GM12878 (cell line): Measurements from ENCODE around the gene CKS1B. TPM values are rescaled to one million over a fixed set of nuclear protein-coding genes. Genes with fewer than 3 reads are reported as not detected.
A peak's percentile ranks its signal among the peaks of the same experiment; 100 is the strongest.

Source experiments
- ATAC-seq: fragments of 200-7000 bp; cut with Tn5 transposase; 3 replicates; pipeline ENCODE4 v1.9.1; 2020; ENCODE audit warnings: mild to moderate bottlenecking, moderate library complexity
- BruUV-seq: library from RNA; stranded (reverse); fragments of 400-500 nt; replicated peaks from 2 replicates; lab custom pipeline; 2021; lab: Mats Ljungman, UMichigan
- CTCF ChIA-PET: fragments of 300-600 bp; sonication (Branson Sonifier 250); formaldehyde crosslinking; extraction: SDS; loops from one replicate; lab custom pipeline; 2021; ENCODE audit warnings: inconsistent platforms; lab: Yijun Ruan, JAX
- POLR2A ChIA-PET: fragments of 350-600 bp; formaldehyde crosslinking; extraction: SDS; loops from one replicate; lab custom pipeline; 2021; ENCODE audit warnings: inconsistent platforms; lab: Charles Lee
- RAD21 ChIA-PET: fragments of 300-600 bp; sonication (Branson Sonifier 250); formaldehyde crosslinking; loops from one replicate; lab custom pipeline; 2023; ENCODE audit warnings: antibody characterized with exemption; ENCODE audit not compliant: unreplicated experiment; lab: Charles Lee
- SMC1A ChIA-PET: fragments of 300-600 bp; sonication (Branson Sonifier 250); formaldehyde crosslinking; loops from one replicate; lab custom pipeline; 2023; ENCODE audit not compliant: unreplicated experiment, uncharacterized antibody; lab: Charles Lee
- DNase-seq: peaks from one replicate; pipeline ENCODE4 v3.0.0-alpha.2; 2011; ENCODE audit warnings: low read depth, low spot score
- FAIRE-seq: peaks from 3 replicates; lab custom pipeline; 2011; peaks lifted over from hg19 to GRCh38; lab: Jason Lieb, UNC
- H2AFZ ChIP-seq: 2 replicates; pipeline ENCODE4 v1.6.0; 2011; ENCODE audit warnings: low read depth, low read length, control low read depth; ENCODE audit not compliant: control insufficient read depth
- H3K27ac ChIP-seq: 2 replicates; pipeline ENCODE4 v1.5.1; 2011; ENCODE audit warnings: control low read depth; ENCODE audit not compliant: control insufficient read depth, insufficient read depth
- H3K27me3 ChIP-seq, 2 experiments: replicated peaks in 1 of 2; 2 replicates each; pipeline versions ENCODE4 v1.6.0 to v1.6.1; 2011; ENCODE audit warnings: low read length in 1 of 2; ENCODE audit not compliant: control insufficient read depth in 2 of 2, insufficient read depth in 2 of 2
- H3K36me3 ChIP-seq, 2 experiments: 2 replicates each; pipeline ENCODE4 v1.5.1; 2011; ENCODE audit warnings: low read length in 1 of 2; ENCODE audit not compliant: control insufficient read depth in 2 of 2, insufficient read depth in 2 of 2
- H3K4me1 ChIP-seq: 2 replicates; pipeline ENCODE4 v1.6.1; 2011; ENCODE audit warnings: mild to moderate bottlenecking, low read length, moderate library complexity, mixed read lengths; ENCODE audit not compliant: control insufficient read depth, insufficient read depth
- H3K4me2 ChIP-seq: 2 replicates; pipeline ENCODE4 v1.6.0; 2011; ENCODE audit warnings: control low read depth; ENCODE audit not compliant: control insufficient read depth, insufficient read depth
- H3K4me3 ChIP-seq: fragments of 200-600 bp; sonication (generic); 2 replicates; pipeline ENCODE4 v1.5.1; 2016
- H3K79me2 ChIP-seq: 2 replicates; pipeline ENCODE4 v1.6.0; 2011; ENCODE audit warnings: low read length; ENCODE audit not compliant: control insufficient read depth, insufficient read depth
- H3K9ac ChIP-seq: 2 replicates; pipeline ENCODE4 v1.8.0; 2011; ENCODE audit warnings: low read length, control low read depth, mixed read lengths; ENCODE audit not compliant: control insufficient read depth, insufficient read depth
- H3K9me3 ChIP-seq: replicated peaks from 3 replicates; pipeline ENCODE4 v1.5.1; 2011; ENCODE audit warnings: mild to moderate bottlenecking, low read length; ENCODE audit not compliant: control insufficient read depth, insufficient read depth
- H4K20me1 ChIP-seq: 2 replicates; pipeline ENCODE4 v1.6.0; 2011; ENCODE audit not compliant: control insufficient read depth, insufficient read depth
- EGR1 ChIP-seq, 2 experiments: IDR thresholded peaks; 1 replicate in 1 of 2; 2 replicates in 1 of 2; pipeline ENCODE4 v1.6.1; 2011 to 2012; ENCODE audit warnings: low read depth in 2 of 2, low read length in 2 of 2, borderline replicate concordance in 1 of 2, mild to moderate bottlenecking in 1 of 2, moderate library complexity in 1 of 2
- ELK1 ChIP-seq: IDR thresholded peaks from 2 replicates; pipeline ENCODE4 v1.6.1; 2012; ENCODE audit warnings: low read depth, low read length, improper control_type of control experiment
- FOXK2 ChIP-seq: fragments of 450-650 bp; IDR thresholded peaks from 2 replicates; pipeline ENCODE4 v1.6.1; 2017; ENCODE audit warnings: mild to moderate bottlenecking, moderate library complexity
- IKZF1 ChIP-seq: fragments of 450-650 bp; conservative IDR thresholded peaks from 2 replicates; pipeline ENCODE4 v1.6.1; 2017; ENCODE audit warnings: antibody characterized with exemption, mild to moderate bottlenecking
- IKZF2 ChIP-seq, 2 experiments: fragments of 450-650 bp; IDR thresholded peaks; 2 replicates each; pipeline ENCODE4 v1.6.1; 2017; ENCODE audit warnings: mild to moderate bottlenecking in 2 of 2, moderate library complexity in 2 of 2
- KLF5 ChIP-seq: fragments of 450-650 bp; IDR thresholded peaks from 2 replicates; pipeline ENCODE4 v1.6.1; 2014; ENCODE audit warnings: mild to moderate bottlenecking; ENCODE audit not compliant: partially characterized antibody
- MXI1 ChIP-seq: fragments of 150-350 bp; IDR thresholded peaks from 2 replicates; pipeline ENCODE4 v1.6.1; 2011; ENCODE audit warnings: low read depth, mild to moderate bottlenecking, inconsistent platforms, low read length, improper control_type of control experiment
- NR2C2 ChIP-seq: IDR thresholded peaks from 2 replicates; pipeline ENCODE4 v1.6.1; 2011; ENCODE audit warnings: borderline replicate concordance, low read depth; ENCODE audit not compliant: control insufficient read depth, insufficient read length
- PAX5 ChIP-seq: IDR thresholded peaks from 2 replicates; pipeline ENCODE4 v1.6.1; 2011; ENCODE audit warnings: low read depth, low read length, borderline replicate concordance
- PAX8 ChIP-seq: fragments of 450-650 bp; IDR thresholded peaks from 2 replicates; pipeline ENCODE4 v1.6.1; 2017; ENCODE audit warnings: mild to moderate bottlenecking, moderate library complexity
- POLR2A ChIP-seq: IDR thresholded peaks from 2 replicates; pipeline ENCODE4 v1.6.1; 2011; ENCODE audit warnings: low read depth, mild to moderate bottlenecking, low read length
- POLR2AphosphoS5 ChIP-seq: IDR thresholded peaks from 2 replicates; pipeline ENCODE4 v1.6.1; 2011; ENCODE audit warnings: mild to moderate bottlenecking, low read length, inconsistent platforms
- PRDM15 ChIP-seq: fragments of 450-650 bp; formaldehyde crosslinking; IDR thresholded peaks from 2 replicates; pipeline ENCODE4 v1.4.0; 2020; ENCODE audit warnings: mild to moderate bottlenecking, moderate library complexity
- RFX5 ChIP-seq: IDR thresholded peaks from 2 replicates; pipeline ENCODE4 v1.6.1; 2011; ENCODE audit warnings: low read depth, low read length, improper control_type of control experiment
- SPI1 ChIP-seq: IDR thresholded peaks from 2 replicates; pipeline ENCODE4 v1.6.1; 2011; ENCODE audit warnings: low read depth, mild to moderate bottlenecking, low read length, moderate library complexity, borderline replicate concordance; ENCODE audit not compliant: insufficient read depth
- TCF12 ChIP-seq: IDR thresholded peaks from 2 replicates; pipeline ENCODE4 v1.6.1; 2011; ENCODE audit warnings: low read depth, mild to moderate bottlenecking, low read length
- TCF3 ChIP-seq: IDR thresholded peaks from 2 replicates; pipeline ENCODE4 v1.6.1; 2012; ENCODE audit warnings: low read depth, mild to moderate bottlenecking, low read length, borderline replicate concordance; ENCODE audit not compliant: insufficient read depth
- ZBED1 ChIP-seq: IDR thresholded peaks from 2 replicates; pipeline ENCODE4 v1.6.1; 2016; ENCODE audit warnings: borderline replicate concordance
- ZNF24 ChIP-seq: fragments of 450-650 bp; IDR thresholded peaks from 2 replicates; pipeline ENCODE4 v1.6.1; 2017; ENCODE audit warnings: antibody characterized with exemption, mild to moderate bottlenecking
- WGBS: methylation state at CpG from one replicate; pipeline ENCODE4 v1.1.6; 2016; ENCODE audit warnings: low lambda C conversion rate; ENCODE audit not compliant: insufficient replicate concordance, insufficient coverage; ENCODE audit errors: missing lambda C conversion rate; 5-methylcytosine and 5-hydroxymethylcytosine counted together
- in situ Hi-C: fragments of 300-500 bp; cut with MboI; formaldehyde crosslinking; loops from 9 replicates; pipeline ENCODE4 v1.14.3; 2018; ENCODE audit warnings: mixed read lengths
- intact Hi-C: fragments of 100-400 bp; cut with micrococcal nuclease; formaldehyde crosslinking; loops from one replicate; pipeline ENCODE4 v1.14.2; 2022; ENCODE audit not compliant: unreplicated experiment
- polyA plus RNA-seq, 11 experiments: library from polyadenylated mRNA; depleted of rRNA in 4 of 11; unstranded in 6 of 11; stranded (reverse) in 5 of 11; fragments of >200 nt; fragmentation: Nextera tagmentation in 4 of 11; fragmentation: Illumina TruSeq in 1 of 11; extraction: Ambion mirVana in 4 of 11; extraction: Trizol in 1 of 11; gene quantifications; 1 replicate in 1 of 11; 2 replicates in 10 of 11; pipeline versions ENCODE4 v1.2.1 to v1.2.3, GENCODE V29; 2011 to 2016; ENCODE audit warnings: inconsistent platforms in 2 of 11, missing spikeins in 2 of 11, low read depth in 1 of 11
- total RNA-seq, 4 experiments: library from RNA; depleted of rRNA in 3 of 4; stranded (reverse); fragments of >200 nt in 3 of 4; fragmentation: Illumina TruSeq in 1 of 4; extraction: Trizol in 1 of 4; gene quantifications; 2 replicates each; pipeline versions ENCODE4 v1.2.1 to v1.2.3, GENCODE V29; 2013 to 2021

The CKS1B gene
- total and polyA plus RNA-seq, 10 of the 15 experiments (the other 5 are each of a cell fraction or from before 2014, with no cell fraction given): 125 to 608 (median 364) TPM

GRCh38 chr1:154955039-154955717, 19.3 kb upstream of the CKS1B start:
- WGBS: 0% methylated on average over 4 of the region's 4 CpGs
- peaks cover 12% of the 10 kb centered on the region for H3K79me2 ChIP-seq
- DNase-seq: no peak
- intact Hi-C loops: no loop called here
- BruUV-seq: TSS peak; percentile 44
- no peaks in the 10 kb centered on the region for H3K27me3 ChIP-seq
- SMC1A ChIA-PET: interaction anchor here (0.7 to 2.5 kb wide), 19 partner anchors 15 to 395 kb away, joined by 3 to 21 read pairs (median 4); partner anchors contain the start of genes FLAD1, PMVK and SHC1
- in situ Hi-C loops: no loop called here
- no peaks in the 10 kb centered on the region for H3K9me3 ChIP-seq
- H4K20me1 ChIP-seq: no peaks in the 10 kb centered on the region
- RAD21 ChIA-PET: interaction anchor here (0.6 to 2.6 kb wide), 18 partner anchors 15 to 1009 kb away, joined by 3 to 16 read pairs (median 4); partner anchors contain the start of genes ADAM15, DENND4B, FLAD1 and KCNN3
- H3K36me3 ChIP-seq: peaks cover 3 to 5% of the 10 kb centered on the region in 2 experiments; a peak in 2 of 4 replicates
- peak overlapping the region; percentile 81 for H3K4me3 ChIP-seq
- H3K27ac ChIP-seq: peak overlapping the region; percentile 72
- H2AFZ ChIP-seq: no peak overlapping the region
- peaks cover 42% of the 10 kb centered on the region for H3K4me1 ChIP-seq
- peak overlapping the region; percentile 69 for H3K9ac ChIP-seq
- POLR2A ChIA-PET: interaction anchor here (0.9 to 12.3 kb wide), 17 partner anchors 10 to 334 kb away, joined by 3 to 140 read pairs (median 5); partner anchors contain the start of genes CKS1B, FLAD1, KCNN3 and PMVK
- peak overlapping the region; percentile 93 for H3K4me2 ChIP-seq
- CTCF ChIA-PET: interaction anchor here (0.6 to 3.0 kb wide), 22 partner anchors 10 to 286 kb away, joined by 3 to 17 read pairs (median 4); partner anchors contain the start of genes ADAM15, FLAD1, KRTCAP2 and LENEP
- FAIRE-seq: peak; percentile 68
- peak; percentile 83 for ATAC-seq
- TF ChIP-seq TCF12: 0 out of 2 replicates have a peak, but pooled peaks have one; percentile 57
- TF ChIP-seq NR2C2: no peak
- TF ChIP-seq EGR1 (IDR thresholded peaks at IDR 0.05; ENCODE audit: borderline replicate concordance in 1 of 2, low read depth in 2 of 2, low read length in 2 of 2): peak in 1 of 2 experiments; percentile 49; a peak in 1 of 3 replicates
- TF ChIP-seq POLR2AphosphoS5: 0 out of 2 replicates have a peak, but pooled peaks have one; percentile 49
- TF ChIP-seq RFX5: 0 out of 2 replicates have a peak, but pooled peaks have one; percentile 40
- no peak for TF ChIP-seq PAX8
- TF ChIP-seq TCF3: 0 out of 2 replicates have a peak, but pooled peaks have one; percentile 65
- 0 out of 2 replicates have a peak, but pooled peaks have one; percentile 9 for TF ChIP-seq ELK1
- no peak for TF ChIP-seq PRDM15 (CRISPR knock-in tag)
- no peak for TF ChIP-seq ZNF24
- 0 out of 2 replicates have a peak, but pooled peaks have one; percentile 31 for TF ChIP-seq PAX5
- peak in 1 of 2 experiments; percentile 46; a peak in 1 of 4 replicates for TF ChIP-seq IKZF2 (IDR thresholded peaks at IDR 0.05)
- TF ChIP-seq POLR2A: peak; percentile 52; the same call in 1 of the 2 replicates
- TF ChIP-seq FOXK2: peak; percentile 57
- peak; percentile 48 for TF ChIP-seq KLF5
- peak; percentile 61; the same call in 1 of the 2 replicates for TF ChIP-seq SPI1
- peak; percentile 56; the same call in 1 of the 2 replicates for TF ChIP-seq IKZF1
- TF ChIP-seq ZBED1: no peak
- peak; percentile 69; the same call in 1 of the 2 replicates for TF ChIP-seq MXI1
